Activated CD4-positive, alpha-beta T cell treated with anti-CD3 and anti-CD28 coated beads, Interleukin-2, amount 50 U/mL, for 24 hours (primary cell): Measurements from ENCODE around the gene TSEN34.
"Not testable (repeated sequence)": the region's sequence is repeated elsewhere in the genome, so short reads cannot be mapped to it uniquely, and the experiment has no call there.

Experiments
- DNase-seq, 2 donors: peaks; one replicate each; pipeline ENCODE4 v3.0.0-alpha.2; 2020; ENCODE audit warnings: low read depth in 1 of 2, low spot score in 1 of 2

The TSEN34 gene

DNA sequence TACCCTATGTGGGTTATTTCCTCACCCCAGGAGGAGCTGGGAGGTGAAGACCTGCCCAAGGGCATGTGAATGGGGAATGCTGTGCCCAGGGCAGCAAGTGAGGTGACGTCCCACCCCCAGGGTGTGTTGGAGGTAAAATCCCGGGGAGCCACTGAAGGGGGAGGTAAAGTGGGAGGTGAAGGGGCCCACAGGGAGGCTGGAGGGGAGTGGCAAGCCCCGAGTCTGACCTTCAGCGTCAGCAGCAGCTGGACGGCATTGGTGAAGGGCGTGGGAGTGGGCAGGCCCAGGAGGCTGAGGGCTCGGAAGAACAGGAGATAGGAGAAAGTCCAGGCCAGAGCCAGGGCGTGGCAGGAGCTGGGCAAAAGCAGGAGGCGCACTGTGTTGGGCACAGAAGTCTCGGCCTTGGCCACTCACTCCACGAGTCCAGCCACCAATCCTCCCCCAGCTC, 4.2 kb upstream of the TSEN34 start:
- DNase-seq: no peak

DNA sequence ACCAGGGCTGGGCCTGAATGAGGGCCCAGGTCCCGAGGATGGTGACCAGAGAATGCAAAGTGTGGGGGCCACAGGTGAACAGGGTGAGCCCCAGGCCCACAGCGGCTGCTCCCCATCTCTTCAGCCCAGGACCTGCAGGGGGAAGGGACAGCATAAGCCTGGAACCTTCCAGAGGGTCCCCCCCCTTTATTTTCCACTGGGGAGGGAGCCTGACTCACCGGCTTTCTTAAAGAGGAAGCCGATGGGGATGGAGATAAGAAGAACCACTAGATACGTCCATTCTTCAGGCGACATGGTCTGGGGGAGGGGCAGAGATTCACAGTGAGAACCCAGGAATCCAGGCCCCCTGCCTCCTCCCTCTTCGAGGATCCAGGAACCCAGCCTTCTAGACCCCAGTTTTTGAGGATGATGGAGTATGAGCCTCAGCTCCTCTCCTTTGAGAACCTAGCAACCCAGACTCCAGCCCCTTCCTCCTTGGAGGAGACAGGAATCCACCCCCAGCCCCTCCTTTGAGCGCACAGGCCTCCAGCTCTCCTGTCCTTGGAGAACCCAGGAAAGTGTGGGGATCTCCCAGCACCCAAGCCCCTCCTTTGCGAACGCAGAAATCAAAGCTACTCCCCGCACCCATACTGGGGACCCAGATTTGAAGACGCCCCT, 2.8 kb upstream of the TSEN34 start:
- DNase-seq: peak in 1 of 2 donors; percentile 56

DNA sequence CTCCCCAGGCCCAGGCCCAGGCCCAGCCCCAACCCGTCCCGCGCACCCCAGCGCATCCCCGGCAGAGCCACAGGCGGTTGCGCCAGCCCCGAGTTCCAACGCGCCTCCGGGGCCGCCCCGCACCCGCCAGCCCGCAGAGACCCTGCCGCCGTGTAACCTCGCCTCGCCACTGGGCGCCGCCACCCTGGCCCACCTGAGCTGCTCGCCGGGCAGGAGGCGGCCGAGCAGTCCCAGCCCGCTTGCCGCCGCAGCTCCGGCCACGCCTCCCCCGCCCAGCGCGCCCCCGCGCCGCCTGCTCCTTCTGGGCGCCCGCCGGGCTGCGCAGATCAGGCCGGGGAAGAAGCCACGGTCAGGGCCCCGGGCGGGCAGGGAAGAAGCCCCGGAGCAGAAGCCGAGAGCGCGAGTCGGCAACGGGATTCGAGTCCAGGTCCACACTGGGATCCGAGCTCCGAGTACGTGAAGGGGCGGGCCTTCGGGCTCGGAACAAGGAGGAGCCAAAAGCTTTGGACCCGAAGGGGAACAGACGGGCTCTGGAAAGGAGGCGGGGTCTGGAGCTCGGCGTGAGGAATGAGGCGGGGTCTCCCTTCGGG, 1.9 kb upstream of the TSEN34 start, which contains the start of gene MBOAT7:
Gene MBOAT7 (minus strand): TSS at position 436 of the 590 bp plus-strand sequence. CDS start 1,072 bp downstream, outside the sequence.
- no peak for DNase-seq

DNA sequence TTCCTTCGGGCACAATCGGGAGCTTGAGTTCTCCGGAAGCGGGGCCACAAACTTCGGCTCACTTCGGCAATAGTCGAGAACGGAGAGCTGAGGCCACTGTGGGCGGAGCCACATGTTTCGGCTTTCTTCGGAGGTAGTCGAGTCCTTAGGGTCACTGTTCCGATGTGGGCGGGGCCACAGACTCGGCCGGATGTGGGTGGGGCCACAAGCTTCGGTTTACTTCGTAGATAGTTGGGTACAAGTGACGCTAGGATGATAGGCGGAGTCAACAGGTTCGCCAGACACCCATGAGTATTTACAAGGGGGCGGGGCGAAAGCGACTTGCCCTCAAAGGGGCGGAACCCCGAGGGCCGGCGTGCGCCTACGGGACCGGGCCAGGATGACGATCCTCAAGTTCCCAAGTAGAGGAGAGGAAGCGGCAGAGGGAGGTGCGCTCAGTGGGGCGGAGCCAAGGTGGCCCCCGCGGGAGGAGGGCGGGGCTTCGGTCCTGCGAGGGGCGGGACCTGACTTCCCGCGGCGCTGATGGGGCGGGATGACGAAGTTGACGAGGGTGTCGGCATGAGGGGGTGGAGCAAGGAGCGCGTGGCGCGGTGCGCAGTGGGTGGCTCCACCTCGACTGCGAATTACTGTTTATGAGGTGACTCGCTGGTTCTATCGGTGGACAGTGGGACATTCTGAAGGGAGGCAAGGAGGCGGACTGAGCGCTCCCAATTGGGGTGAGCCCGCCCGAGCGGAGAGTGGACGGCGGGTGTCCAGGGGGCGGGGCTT, 1.2 kb upstream of the TSEN34 start:
- DNase-seq: peak; percentile 100

DNA sequence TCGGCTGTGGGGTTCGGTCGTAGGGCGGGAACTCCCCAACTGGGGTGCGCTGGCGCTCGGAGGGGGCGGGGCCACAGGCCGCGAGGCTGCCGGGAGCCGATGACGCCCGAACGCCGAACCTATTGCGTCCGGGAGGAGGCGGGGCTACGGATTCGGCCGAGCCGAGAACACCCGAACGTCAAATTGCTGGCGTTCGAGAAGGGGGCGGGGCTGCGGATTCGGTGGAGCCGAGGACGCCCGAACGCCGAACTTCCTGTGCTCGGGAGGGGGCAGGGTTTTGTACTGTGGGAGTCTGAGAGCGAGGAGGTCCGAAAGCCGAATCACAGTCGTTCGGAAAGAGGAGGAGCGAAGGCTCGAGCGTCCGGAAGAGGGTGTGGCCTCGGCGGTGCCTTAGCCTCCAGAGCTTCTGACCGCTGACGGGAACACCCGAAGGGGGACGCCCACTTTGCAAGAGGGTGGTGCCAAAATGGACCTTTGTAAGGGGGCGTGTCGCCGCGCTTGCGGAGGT, 551 bp upstream of the TSEN34 start:
- DNase-seq: peak; percentile 99 to 100

DNA sequence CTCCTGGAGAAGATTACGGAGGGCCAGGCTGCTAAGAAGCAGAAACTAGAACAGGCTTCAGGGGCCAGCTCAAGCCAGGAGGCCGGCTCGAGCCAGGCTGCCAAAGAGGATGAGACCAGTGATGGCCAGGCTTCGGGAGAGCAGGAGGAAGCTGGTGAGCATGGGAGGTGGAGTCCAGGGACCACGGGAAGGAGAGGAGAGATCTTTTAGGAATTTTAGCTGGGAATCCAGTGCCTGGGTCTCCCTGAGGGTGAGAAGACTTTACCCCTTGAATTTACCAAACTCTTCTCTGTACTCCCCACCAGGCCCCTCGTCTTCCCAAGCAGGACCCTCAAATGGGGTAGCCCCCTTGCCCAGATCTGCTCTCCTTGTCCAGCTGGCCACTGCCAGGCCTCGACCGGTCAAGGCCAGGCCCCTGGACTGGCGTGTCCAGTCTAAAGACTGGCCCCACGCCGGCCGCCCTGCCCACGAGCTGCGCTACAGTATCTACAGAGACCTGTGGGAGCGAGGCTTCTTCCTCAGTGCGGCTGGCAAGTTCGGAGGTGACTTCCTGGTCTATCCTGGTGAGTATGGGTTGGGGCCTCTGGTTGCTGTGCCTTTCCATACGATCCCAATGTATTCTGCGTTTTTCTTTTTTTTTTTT, 824 bp downstream of the TSEN34 start:
- no peak for DNase-seq

DNA sequence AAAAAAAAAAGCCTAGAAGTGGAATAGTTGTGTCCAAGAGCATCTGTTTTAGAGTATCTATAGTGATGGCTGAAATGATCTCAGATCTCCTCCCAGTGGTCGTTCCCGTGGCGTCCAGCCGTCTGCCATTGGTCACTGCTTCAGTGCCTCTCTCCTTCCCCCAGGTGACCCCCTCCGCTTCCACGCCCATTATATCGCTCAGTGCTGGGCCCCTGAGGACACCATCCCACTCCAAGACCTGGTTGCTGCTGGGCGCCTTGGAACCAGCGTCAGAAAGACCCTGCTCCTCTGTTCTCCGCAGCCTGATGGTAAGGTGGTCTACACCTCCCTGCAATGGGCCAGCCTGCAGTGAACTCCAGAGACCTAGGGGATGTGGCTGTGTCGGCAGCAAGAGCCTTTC, 1.9 kb downstream of the TSEN34 start:
- DNase-seq: no peak

DNA sequence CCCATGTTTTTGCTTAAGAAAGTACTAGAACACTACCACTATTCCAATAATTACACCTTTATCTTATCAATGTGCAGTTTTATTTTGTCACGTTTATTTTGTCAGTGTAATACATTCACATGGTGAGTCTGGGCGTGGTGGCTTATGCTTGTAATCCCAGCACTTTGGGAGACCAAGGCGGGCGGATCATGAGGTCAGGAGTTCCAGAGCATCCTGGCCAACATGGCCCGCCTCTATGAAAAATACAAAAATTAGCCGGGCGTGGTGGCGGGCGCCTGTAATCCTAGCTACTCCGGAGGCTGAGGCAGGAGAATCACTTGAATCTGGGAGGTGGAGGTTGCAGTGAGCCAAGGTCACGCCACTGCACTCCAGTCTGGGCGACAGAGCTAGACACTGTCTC, 3.4 kb downstream of the TSEN34 start:
- DNase-seq: not testable (repeated sequence)

DNA sequence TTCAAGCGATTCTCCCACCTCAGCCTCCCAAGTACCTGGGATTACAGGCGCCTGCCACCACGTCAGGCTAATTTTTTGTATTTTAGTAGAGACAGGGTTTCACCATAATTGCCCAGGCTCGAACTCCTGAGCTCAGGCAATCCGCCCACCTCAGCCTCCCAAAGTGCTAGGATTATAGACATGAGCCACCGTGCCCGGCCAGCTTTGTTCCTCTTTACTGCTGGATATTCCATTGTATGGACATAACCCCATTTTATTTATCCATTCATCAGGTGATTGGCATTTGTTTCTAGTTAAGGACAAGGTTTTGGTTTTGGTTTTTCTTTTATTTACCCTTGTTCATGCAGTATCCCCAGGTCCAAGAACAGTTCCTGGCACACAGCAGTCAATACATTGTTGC, 5.4 kb downstream of the TSEN34 start:
- no peak for DNase-seq

DNA sequence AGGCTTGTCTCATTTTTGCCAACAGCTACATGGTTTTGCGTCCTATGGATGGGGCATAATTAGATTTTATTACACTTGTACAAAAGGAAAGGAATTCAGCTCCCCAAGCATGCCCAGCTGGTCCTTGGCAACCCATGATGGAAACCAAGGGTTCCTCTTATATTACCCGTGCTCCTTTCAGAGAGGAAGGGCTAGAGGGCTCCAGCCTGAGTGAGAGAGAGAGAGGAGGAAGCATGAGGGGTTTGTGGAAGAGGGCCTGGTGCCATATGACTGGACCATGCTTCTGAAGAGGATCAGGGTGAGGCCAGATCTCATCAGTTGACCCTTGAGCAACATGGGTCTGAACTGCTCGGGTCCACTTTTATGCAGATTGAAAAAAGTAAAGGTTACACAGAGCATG, 6.0 kb downstream of the TSEN34 start:
- DNase-seq: no peak

DNA sequence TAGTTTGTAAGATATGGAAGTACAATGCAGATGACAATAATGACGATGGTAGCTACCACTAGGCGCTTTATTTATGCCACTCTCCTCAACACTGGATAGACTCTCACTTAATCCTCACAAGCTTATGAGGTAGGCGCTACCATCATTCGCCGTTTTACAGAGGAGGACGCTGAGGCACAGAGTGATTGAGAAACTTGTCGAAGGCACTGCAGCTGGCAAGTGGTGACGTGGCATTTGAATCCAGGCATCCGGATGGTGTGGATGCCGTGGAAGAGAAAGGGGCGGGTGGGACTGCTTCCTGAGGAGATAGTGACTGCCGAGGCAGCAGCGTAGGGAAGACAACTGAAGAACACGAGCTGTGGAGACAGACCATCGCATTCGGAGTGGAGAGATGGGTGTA, 8.3 kb downstream of the TSEN34 start:
- no peak for DNase-seq

DNA sequence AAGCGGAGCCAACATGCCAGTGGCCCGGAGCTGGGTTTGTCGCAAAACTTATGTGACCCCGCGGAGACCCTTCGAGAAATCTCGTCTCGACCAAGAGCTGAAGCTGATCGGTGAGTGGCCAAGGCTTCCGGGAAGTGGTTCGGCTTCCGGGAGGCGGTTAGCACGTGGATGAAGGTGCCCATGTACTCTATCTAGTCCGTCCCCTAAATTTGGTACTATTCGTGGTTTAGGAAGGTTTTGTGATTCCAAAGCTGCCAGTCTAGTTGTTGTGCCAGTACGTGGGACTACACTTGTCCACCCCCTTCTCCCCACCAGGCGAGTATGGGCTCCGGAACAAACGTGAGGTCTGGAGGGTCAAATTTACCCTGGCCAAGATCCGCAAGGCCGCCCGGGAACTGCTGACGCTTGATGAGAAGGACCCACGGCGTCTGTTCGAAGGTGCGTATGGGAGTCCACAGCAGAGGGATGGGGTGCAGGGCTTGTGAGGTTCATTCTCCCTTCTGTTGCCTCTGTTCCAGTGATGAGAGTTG, 10.1 kb downstream of the TSEN34 start:
- DNase-seq: no peak

DNA sequence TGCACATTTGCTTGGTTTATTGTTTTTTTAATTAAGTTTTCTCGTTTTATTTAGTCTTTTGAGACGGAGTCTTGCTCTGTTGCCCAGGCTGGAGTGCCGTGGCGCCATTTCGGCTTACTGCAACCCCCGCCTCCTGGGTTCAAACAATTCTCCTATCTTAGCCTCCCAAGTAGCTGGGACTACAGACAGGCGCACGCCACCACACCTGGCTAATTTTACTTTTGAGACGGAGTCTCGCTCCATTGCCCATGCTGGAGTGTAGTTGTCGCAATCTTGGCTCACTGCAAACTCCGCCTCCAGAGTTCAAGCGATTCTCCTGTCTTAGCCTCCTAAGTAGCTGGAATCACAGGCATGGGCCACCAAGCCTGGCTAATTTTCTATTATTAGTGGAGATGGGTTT, 10.9 kb downstream of the TSEN34 start:
- DNase-seq: no peak

DNA sequence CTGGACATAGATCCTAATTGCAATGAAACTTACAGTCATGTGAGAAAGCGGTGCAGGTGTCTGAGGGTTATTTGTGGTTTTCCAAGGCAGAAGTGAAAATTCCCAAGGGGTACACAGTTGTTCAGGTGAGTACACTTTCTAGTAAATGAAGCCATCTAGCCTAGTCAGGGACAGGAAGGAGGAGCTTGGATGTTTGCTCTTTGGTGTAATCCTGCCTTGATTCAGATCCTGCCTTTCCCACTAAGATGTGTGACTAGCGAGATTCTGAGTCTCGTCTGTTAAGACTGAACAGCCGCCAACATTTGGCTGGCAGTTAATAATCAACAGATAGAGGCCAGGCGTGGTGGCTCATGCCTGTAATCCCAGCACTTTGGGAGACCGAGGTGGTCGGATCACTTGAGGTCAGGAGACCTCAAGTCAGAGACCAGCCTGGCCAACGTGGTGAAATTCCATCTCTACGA, 12.1 kb downstream of the TSEN34 start:
- no peak for DNase-seq

DNA sequence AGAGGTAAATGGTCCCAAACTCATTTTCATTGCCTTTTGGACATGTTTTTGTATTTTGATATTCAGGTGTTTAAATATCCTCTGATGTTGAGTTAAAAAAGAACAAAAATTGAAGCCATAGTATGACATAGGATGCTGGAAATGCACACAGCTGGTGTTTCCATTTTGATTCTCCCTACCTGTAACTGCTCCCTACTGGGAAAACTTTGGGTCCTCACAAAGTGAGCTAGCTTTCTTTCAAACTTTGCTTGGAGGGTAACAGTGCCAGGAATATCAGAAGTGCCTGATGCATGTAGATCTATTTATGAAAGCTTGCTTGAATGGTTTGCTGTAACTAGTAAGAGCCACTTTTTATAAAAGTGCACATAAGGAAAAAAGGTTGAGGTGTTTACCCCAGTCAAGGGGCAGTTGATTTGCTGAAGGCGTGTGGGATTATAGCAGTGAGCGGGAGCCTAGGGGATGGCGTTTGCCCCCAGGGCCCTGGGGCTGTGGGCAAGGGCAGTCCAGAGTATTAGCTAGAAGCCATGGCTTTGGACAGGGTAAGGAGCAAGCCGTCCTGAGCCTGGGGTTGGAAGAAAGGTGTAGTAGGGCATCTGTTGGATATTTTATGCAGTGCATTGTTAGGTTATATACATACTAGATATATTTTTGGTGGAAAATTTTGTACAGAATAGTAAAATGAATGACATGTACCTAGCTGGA, 13.8 kb downstream of the TSEN34 start:
- no peak for DNase-seq

DNA sequence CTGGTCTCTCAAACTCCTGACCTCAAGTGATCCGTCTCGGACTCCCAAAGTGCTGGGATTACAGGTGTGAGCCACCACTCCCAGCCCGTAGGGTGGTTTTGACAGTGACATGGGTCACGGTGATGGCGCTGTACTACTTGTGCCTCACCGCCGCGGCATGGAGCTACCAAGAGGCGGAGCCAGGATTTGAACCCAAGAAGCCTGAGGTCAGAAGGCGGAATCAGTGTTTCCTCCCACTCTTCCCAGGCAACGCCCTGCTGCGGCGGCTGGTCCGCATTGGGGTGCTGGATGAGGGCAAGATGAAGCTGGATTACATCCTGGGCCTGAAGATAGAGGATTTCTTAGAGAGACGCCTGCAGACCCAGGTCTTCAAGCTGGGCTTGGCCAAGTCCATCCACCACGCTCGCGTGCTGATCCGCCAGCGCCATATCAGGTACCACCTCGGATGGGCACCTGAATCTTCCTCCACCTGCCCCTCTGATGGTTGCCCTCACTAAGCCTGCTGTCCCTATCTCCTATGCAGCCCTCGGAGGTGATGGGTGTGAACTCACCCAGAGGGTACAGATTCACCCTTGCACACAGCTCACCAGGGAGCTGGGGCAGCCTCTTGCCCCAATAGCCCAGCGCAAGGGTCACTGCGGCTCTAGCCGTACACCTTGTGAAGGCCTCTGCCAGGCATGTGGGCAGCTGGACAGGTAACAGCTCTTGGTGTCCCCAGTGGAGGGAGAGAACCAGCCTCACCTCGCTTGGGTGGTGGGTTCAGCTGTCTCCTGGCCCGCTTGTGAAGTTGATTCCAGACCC, 15.1 kb downstream of the TSEN34 start:
- DNase-seq: no peak

DNA sequence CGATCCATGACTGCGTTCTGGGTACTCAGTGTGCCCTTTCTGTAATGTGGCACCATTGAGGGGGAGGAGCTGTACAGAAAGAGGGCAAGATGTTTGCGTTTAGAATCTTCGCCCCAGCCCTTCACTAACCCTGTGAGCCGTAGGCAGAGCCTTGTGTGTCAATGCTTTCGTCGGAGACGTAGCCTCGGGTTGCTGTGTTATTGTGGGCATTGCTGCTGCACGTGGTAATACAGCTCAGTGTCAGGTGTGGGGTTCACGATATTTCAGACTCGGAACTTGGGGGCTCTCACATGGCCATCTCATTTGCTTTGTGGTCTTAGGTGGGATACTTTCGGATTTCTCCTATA, 15.7 kb downstream of the TSEN34 start:
- DNase-seq: no peak

DNA sequence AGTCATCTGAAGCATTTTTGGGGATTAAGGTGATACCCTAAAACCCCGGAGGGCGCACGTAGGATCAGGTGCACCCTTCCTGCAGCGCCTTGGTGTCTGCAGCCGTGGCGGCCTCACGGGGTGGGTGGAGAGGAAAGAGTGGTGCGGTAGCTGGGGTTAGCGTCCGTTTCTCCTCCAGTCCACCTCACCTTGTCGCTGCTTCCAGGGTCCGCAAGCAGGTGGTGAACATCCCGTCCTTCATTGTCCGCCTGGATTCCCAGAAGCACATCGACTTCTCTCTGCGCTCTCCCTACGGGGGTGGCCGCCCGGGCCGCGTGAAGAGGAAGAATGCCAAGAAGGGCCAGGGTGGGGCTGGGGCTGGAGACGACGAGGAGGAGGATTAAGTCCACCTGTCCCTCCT, 16.1 kb downstream of the TSEN34 start:
- DNase-seq: not testable (repeated sequence)

DNA sequence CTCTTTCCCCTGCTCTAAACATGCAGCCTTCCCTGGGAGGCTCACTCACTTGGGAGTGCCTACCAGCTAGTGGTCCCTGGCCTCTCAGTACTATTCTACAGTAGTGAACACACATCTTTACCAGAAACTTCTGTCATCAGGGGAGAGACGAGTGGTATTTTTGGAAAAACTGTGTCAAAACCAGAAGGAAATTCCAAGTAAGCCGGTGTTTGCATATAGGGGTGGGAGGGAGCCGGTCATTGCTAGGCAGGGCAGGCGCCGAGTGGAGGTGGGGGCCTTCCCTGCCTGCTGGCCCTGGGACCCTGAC, 16.5 kb downstream of the TSEN34 start:
- DNase-seq: no peak
